Activated CD8-positive, alpha-beta memory T cell treated with anti-CD3 and anti-CD28 coated beads for 48 hours (primary cell): ENCODE results near the gene PTGIR.
A peak's percentile ranks its signal among the peaks of the same experiment; 100 is the strongest.
"Not testable (repeated sequence)": the region's sequence is repeated elsewhere in the genome, so short reads cannot be mapped to it uniquely, and the experiment has no call there.

Source experiments
- DNase-seq, 3 experiments: peaks; one replicate each; pipeline ENCODE4 v3.0.0-alpha.2; 2020; ENCODE audit warnings: low read depth in 2 of 3, low spot score in 2 of 3

Gene PTGIR

GRCh38 chr19:46639358-46640182 is 14.7 kb upstream of the PTGIR start:
- DNase-seq, result no peak

- DNase-seq, result no peak
These were observed 12.3 kb upstream of the PTGIR start for GRCh38 chr19:46637224-46637623.

- no peak for DNase-seq
These were observed 11.3 kb upstream of the PTGIR start, which contains the start of gene GNG8 for GRCh38 chr19:46635920-46636761. Gene GNG8, minus strand, starts transcription at chr19:46636202. Its CDS starts 1,520 bp downstream, at chr19:46634682.

- DNase-seq, result no peak
These were observed 9.8 kb upstream of the PTGIR start for GRCh38 chr19:46634656-46635218.

- peak; percentile 88 to 95 (median 89) for DNase-seq
These were observed 9.3 kb upstream of the PTGIR start for GRCh38 chr19:46634045-46634655.

GRCh38 chr19:46633130-46633529 is 8.2 kb upstream of the PTGIR start:
- DNase-seq, result no peak

- no peak for DNase-seq
These were observed 6.6 kb upstream of the PTGIR start for GRCh38 chr19:46631481-46631880.

GRCh38 chr19:46630586-46631205 is 5.8 kb upstream of the PTGIR start:
- DNase-seq, result no peak

- no peak for DNase-seq
These were observed 4.7 kb upstream of the PTGIR start for GRCh38 chr19:46629546-46630025.

- DNase-seq, result not testable (repeated sequence)
These were observed 4.1 kb upstream of the PTGIR start for GRCh38 chr19:46628970-46629369.

GRCh38 chr19:46626446-46626845 is 1.6 kb upstream of the PTGIR start:
- DNase-seq, result no peak

- no peak for DNase-seq
These were observed 842 bp upstream of the PTGIR start for GRCh38 chr19:46625731-46626130.

GRCh38 chr19:46623915-46624502 is 880 bp downstream of the PTGIR start:
- no peak for DNase-seq

- no peak for DNase-seq
These were observed 2.8 kb downstream of the PTGIR start for GRCh38 chr19:46622118-46622446.

- no peak for DNase-seq
These were observed 3.4 kb downstream of the PTGIR start for GRCh38 chr19:46621191-46622117.

GRCh38 chr19:46620716-46621115 is 4.2 kb downstream of the PTGIR start:
- DNase-seq, result no peak

- DNase-seq, result no peak
These were observed 4.6 kb downstream of the PTGIR start for GRCh38 chr19:46620267-46620666.

- no peak for DNase-seq
These were observed 6.1 kb downstream of the PTGIR start for GRCh38 chr19:46618670-46619231.

- no peak for DNase-seq
These were observed 7.3 kb downstream of the PTGIR start for GRCh38 chr19:46617601-46618000.
